ENCODE results near the gene CAPZA1. TPM values are rescaled to one million over a fixed set of nuclear protein-coding genes. Genes with fewer than 3 reads are reported as not detected.

The CAPZA1 gene
- total and polyA plus RNA-seq, 4 donors, result 28.6 to 74.8 (median 48.9) TPM

DNA sequence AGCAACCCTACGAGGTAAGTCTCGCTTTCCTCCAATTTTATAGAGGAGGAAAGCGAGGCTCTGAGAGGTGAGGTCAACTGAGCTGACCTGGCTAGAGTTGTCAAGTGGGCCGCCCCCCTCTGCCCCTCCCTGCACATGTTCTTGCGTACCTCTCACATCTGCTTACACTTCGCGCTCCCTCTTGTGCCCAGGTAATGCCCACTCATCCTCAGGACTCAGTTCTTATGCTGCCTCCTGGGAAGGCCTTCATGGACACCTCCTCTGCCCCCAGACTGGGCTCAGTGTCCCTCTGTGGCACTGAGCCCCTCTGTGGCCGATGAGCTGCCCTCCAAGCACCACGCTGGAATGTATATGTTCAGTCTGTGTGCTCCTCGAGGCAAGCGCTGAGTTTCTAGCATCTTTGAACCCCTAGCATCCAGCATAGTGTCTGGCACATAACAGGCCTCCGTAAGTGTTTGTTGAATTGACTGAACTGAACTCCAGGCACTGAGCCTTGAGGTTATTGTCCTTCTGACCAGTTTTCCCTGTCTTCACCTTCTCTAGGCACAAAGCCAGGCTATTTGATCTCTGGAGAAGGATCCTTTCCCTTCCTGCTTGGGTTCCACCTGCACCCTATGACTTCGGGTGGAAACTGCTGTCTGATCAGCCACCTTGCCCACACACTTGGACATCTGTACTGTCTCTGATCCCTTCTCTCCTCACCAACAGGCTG lies 68.3 kb downstream of the CAPZA1 start:
- Histone ChIP-seq H3K4me3 (ENCODE audit: low read depth in 1 of 3, low read length in 3 of 3) (no peak overlapping the region), H3K9ac (ENCODE audit: low read depth in 1 of 2, low read length in 2 of 2) (no peak overlapping the region), H3K36me3 (ENCODE audit: control insufficient read depth in 4 of 4, insufficient read depth in 3 of 4, low read depth in 1 of 4, low read length in 3 of 4) (peaks cover 4 to 28% (median 19%) of the 10 kb centered on the region in 4 donors), H3K4me1 (ENCODE audit: control insufficient read depth in 4 of 4, insufficient read depth in 4 of 4, low read length in 3 of 4) (no peaks in the 10 kb centered on the region), H3K27me3 (ENCODE audit: control insufficient read depth in 4 of 4, insufficient read depth in 4 of 4, low read length in 3 of 4) (no peaks in the 10 kb centered on the region), H3K9me3 (ENCODE audit: control insufficient read depth in 4 of 4, low read length in 3 of 4) (no peaks in the 10 kb centered on the region), H3K27ac (ENCODE audit: low read depth in 1 of 2, low read length in 2 of 2) (no peak overlapping the region)
- no peak for TF ChIP-seq YY1 (IDR thresholded peaks at IDR 0.05)
- TF ChIP-seq NR2F2 (IDR thresholded peaks at IDR 0.05), result no peak
- TF ChIP-seq TAF1 (conservative IDR thresholded peaks at IDR 0.05), result no peak
- TF ChIP-seq, protein P1, sequence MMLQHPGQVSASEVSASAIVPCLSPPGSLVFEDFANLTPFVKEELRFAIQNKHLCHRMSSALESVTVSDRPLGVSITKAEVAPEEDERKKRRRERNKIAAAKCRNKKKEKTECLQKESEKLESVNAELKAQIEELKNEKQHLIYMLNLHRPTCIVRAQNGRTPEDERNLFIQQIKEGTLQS (IDR thresholded peaks at IDR 0.05), result no peak
- TF ChIP-seq RXRA (IDR thresholded peaks at IDR 0.05), result no peak
- TF ChIP-seq, protein P2, sequence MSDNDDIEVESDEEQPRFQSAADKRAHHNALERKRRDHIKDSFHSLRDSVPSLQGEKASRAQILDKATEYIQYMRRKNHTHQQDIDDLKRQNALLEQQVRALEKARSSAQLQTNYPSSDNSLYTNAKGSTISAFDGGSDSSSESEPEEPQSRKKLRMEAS (IDR thresholded peaks at IDR 0.05), result no peak
- TF ChIP-seq SP1 (IDR thresholded peaks at IDR 0.05), result no peak
- no peak for TF ChIP-seq HNF4G (IDR thresholded peaks at IDR 0.05)
- WGBS, result 89% methylated on average over 13 of the region's 13 CpGs
- DNase-seq (ENCODE audit: low spot score), result no peak

DNA sequence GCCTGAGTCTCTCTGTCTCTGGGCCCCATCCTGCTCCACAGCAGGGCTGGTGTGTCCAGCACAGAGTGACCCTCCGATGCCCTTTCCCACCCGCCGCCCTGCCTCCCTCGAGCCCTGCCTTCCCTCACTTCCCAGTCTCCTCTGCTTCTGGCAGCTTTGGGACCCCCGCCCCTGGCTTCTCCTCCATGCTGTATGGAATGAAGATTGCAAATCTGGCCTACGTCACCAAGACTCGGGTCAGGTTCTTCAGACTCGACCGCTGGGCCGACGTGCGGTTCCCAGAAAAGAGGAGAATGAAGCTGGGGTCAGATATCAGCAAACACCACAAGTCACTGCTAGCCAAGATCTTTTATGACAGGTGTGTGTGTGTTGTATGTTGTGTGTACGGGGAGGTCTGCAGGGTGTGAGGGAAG lies 69.2 kb downstream of the CAPZA1 start:
- Histone ChIP-seq H3K36me3 (ENCODE audit: control insufficient read depth in 4 of 4, insufficient read depth in 3 of 4, low read depth in 1 of 4, low read length in 3 of 4) (peaks cover 4 to 34% (median 22%) of the 10 kb centered on the region in 4 donors), H3K27ac (ENCODE audit: low read depth in 1 of 2, low read length in 2 of 2) (no peak overlapping the region)
- WGBS, result 79% methylated on average over 13 of the region's 13 CpGs

More for the DNA sequence above, 69.2 kb downstream of the CAPZA1 start:
- peak; percentile 30 for DNase-seq (ENCODE audit: low spot score)
- H3K27me3 ChIP-seq (ENCODE audit: control insufficient read depth in 4 of 4, insufficient read depth in 4 of 4, low read length in 3 of 4), result no peaks in the 10 kb centered on the region
- no peak for TF ChIP-seq RAD21 (IDR thresholded peaks at IDR 0.05)
- TF ChIP-seq EGR1 (IDR thresholded peaks at IDR 0.05; ENCODE audit: low read depth in 2 of 2), result no peak
- peak in 1 of 2 donors; percentile 36 for TF ChIP-seq RXRA (IDR thresholded peaks at IDR 0.05)
- TF ChIP-seq, protein P3, sequence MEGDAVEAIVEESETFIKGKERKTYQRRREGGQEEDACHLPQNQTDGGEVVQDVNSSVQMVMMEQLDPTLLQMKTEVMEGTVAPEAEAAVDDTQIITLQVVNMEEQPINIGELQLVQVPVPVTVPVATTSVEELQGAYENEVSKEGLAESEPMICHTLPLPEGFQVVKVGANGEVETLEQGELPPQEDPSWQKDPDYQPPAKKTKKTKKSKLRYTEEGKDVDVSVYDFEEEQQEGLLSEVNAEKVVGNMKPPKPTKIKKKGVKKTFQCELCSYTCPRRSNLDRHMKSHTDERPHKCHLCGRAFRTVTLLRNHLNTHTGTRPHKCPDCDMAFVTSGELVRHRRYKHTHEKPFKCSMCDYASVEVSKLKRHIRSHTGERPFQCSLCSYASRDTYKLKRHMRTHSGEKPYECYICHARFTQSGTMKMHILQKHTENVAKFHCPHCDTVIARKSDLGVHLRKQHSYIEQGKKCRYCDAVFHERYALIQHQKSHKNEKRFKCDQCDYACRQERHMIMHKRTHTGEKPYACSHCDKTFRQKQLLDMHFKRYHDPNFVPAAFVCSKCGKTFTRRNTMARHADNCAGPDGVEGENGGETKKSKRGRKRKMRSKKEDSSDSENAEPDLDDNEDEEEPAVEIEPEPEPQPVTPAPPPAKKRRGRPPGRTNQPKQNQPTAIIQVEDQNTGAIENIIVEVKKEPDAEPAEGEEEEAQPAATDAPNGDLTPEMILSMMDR (IDR thresholded peaks at IDR 0.05; ENCODE audit: low read depth, low read length, missing input control), result no peak
- TF ChIP-seq HNF4A (conservative IDR thresholded peaks at IDR 0.05), result no peak
- TF ChIP-seq, protein P1 (IDR thresholded peaks at IDR 0.05), result no peak
- TF ChIP-seq, protein P2 (IDR thresholded peaks at IDR 0.05), result no peak
- peak; percentile 15 for TF ChIP-seq NR2F2 (IDR thresholded peaks at IDR 0.05)
- TF ChIP-seq, protein P4, sequence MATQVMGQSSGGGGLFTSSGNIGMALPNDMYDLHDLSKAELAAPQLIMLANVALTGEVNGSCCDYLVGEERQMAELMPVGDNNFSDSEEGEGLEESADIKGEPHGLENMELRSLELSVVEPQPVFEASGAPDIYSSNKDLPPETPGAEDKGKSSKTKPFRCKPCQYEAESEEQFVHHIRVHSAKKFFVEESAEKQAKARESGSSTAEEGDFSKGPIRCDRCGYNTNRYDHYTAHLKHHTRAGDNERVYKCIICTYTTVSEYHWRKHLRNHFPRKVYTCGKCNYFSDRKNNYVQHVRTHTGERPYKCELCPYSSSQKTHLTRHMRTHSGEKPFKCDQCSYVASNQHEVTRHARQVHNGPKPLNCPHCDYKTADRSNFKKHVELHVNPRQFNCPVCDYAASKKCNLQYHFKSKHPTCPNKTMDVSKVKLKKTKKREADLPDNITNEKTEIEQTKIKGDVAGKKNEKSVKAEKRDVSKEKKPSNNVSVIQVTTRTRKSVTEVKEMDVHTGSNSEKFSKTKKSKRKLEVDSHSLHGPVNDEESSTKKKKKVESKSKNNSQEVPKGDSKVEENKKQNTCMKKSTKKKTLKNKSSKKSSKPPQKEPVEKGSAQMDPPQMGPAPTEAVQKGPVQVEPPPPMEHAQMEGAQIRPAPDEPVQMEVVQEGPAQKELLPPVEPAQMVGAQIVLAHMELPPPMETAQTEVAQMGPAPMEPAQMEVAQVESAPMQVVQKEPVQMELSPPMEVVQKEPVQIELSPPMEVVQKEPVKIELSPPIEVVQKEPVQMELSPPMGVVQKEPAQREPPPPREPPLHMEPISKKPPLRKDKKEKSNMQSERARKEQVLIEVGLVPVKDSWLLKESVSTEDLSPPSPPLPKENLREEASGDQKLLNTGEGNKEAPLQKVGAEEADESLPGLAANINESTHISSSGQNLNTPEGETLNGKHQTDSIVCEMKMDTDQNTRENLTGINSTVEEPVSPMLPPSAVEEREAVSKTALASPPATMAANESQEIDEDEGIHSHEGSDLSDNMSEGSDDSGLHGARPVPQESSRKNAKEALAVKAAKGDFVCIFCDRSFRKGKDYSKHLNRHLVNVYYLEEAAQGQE (IDR thresholded peaks at IDR 0.05), result no peak
- no peak for TF ChIP-seq TAF1 (conservative IDR thresholded peaks at IDR 0.05)
- H3K9me3 ChIP-seq (ENCODE audit: control insufficient read depth in 4 of 4, low read length in 3 of 4), result no peaks in the 10 kb centered on the region
- no peak overlapping the region for H3K4me3 ChIP-seq (ENCODE audit: low read depth in 1 of 3, low read length in 3 of 3)
- no peak overlapping the region for H3K9ac ChIP-seq (ENCODE audit: low read depth in 1 of 2, low read length in 2 of 2)
- no peaks in the 10 kb centered on the region for H3K4me1 ChIP-seq (ENCODE audit: control insufficient read depth in 4 of 4, insufficient read depth in 4 of 4, low read length in 3 of 4)
